ENCODE data around the gene RPL26.
"Not testable (repeated sequence)": the region's sequence is repeated elsewhere in the genome, so short reads cannot be mapped to it uniquely, and the experiment has no call there.

Gene RPL26

DNA sequence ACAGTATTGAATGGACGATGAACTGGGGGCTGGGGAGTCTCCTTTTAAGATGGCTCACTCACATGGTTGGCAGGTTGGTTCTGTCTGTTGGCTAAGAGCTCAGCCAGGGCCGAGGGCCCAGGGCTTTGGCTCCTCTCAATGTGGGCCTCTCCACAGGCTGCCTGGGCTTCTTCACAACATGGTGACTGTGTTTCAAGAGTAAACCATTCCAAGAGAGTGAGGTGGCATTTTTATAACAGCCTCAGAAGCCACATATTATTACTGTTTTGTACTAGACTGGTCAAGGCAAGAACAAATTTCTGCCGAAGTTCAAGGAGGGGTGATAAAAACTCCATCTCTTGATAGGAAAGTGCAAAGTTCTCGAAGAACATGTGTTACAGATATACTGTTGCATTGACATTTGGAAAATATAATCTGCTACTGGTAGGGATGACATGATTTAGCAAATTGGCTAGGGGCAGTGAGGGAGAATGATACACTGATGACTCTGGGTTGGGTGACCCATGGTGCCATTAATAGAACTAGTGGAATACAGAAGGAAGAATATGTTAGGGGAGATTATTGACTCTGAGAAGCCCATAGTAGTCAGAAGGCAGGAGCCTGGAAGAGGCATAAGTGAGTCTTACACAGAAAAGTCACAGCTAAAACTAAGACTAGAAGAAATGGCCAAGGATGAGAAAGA is 20.2 kb downstream of the RPL26 start:
- no peak for DNase-seq

GRCh38 chr17:8360751-8361150 is 22.2 kb downstream of the RPL26 start:
- DNase-seq: no peak

DNA sequence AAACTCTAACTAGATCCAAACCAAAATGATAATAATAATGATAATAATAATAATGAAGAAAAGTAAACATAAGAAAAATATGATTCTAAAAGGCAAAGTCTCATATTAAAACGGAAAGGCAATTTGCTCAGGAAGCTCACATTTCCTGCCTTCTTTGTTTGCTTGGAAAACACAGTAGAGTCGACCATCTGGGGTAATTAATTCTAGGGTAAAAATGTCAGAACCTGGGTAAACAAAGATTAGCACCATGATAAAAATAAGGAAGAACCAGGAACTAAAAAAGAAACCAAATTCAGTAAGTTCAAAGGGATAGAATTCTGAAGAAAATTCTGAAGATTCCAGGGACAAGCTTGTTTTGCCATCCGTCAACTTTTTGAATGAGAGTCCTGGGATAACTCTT is 22.7 kb downstream of the RPL26 start:
- DNase-seq: no peak

DNA sequence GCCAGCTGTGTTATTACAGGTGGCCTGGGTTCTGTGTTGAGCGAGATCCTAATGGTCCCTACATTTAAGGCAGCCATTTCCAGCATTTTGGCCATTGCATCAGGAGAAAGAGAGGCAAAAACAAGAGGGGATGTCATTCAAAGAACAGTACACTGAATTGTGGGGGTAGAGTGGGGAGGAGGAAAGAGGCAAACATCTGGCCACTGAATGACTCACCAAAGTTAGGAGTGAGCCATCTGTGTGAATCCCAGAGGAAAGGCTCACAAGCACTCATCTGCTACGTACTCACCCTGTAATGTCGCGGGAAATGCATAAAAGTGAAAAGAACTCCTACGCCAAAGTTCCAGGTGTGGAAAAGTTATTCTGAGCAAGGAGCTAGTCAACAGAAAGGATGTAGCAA is 23.2 kb downstream of the RPL26 start:
- peak; percentile 37 for DNase-seq

GRCh38 chr17:8357910-8358309 is 25.1 kb downstream of the RPL26 start:
- no peak for DNase-seq

DNA sequence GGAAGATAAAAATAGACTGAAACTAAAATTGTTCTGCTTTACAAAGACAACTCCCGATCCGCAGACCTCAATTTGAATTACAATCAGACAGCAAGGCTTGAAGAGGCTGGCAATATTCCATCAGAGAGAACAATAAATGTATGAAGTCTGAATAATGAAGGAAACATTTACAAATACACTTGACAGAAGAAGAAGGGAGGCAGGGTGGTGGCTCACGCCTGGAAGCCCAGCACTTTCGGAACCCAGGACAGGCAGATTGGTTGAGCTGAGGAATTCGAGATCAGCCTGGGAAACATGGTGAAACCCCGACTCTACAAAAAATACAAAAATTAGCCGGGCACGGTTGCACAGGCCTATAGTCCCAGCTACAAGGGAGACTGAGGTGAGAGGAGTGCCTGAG is 28.8 kb downstream of the RPL26 start:
- DNase-seq: no peak

- no peak for DNase-seq
Observed at GRCh38 chr17:8353736-8354135, 29.3 kb downstream of the RPL26 start.

DNA sequence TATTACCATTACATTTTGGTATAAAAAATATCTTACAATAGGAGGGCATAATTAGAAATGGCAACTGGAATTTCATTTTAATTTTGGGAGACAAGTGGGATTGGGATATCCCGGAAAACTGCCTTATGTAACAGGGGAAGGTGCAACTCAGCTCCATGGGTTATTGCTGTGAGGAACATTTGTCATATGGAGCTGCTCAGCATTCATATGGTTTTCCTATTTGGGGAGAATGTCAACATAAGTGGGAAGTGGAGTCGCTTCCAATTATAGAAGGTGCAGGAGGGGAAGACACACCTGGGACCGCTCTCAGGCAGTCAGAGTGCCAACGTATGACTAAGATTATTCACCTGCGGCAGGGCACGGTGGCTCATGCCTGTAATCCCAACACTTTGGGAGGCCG is 32.7 kb downstream of the RPL26 start:
- no peak for DNase-seq

GRCh38 chr17:8347001-8347400 is 36.0 kb downstream of the RPL26 start:
- not testable (repeated sequence) for DNase-seq

DNA sequence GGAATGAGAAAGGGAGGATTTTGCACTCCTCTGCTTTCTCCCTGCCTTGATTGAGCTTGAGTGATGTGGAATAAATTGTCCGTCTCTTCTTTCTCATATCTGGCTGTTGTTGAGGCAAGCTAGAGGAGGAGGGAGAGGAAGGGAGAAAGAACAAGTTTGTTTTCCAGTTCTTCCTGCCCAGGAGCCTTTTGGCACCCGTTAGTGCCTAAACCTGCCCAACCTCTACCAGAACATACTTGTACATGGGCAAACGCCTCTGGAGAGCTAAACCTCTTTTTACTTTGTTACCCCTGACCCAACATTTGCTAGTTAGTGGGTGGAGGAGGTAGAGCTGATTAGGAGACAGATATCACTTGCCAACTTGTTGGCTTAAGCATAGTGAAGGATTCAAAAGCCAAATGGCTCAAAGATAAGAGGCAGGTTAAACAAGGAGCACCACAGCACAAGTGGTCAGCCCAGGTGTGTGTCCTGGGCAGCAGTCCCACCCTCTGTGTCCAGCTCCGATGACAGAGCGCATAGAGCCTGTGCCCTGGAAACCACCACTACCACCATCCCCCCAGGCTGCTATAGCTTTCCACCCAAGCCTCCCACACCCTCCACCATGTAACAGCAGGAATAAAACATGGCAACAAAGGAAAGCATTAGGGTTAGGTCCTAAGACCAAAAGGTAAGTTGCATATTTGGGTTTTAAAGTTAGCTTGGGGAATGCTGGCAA is 36.9 kb downstream of the RPL26 start:
- no peak for DNase-seq

GRCh38 chr17:8345052-8345690 is 37.8 kb downstream of the RPL26 start:
- peak; percentile 34 for DNase-seq

- no peak for DNase-seq
Observed at GRCh38 chr17:8341456-8341855, 41.5 kb downstream of the RPL26 start.

DNA sequence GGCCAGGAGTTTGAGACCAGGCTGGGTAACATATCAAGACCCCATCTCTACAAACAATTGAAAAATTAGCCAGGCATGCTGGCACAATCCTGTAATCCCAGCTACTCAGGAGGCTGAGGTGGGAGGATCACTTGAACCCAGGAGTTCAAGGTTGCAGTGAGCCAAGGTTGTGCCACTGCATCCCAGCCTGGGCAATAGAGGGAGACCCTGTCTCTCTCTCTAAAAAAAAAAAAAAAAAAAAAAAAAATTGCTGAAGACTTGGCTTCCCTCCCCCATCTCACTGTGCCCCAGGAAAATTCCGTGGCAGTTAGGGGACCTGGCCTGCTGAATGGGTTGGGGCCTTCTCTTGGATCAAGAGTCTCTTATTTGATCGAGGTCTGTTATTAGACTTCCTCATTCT is 43.5 kb downstream of the RPL26 start, which contains the start of gene ODF4:
Gene ODF4, plus strand, starts transcription at position 301 of the 400 bp plus-strand sequence. CDS start 212 bp downstream, outside the sequence.
- no peak for DNase-seq

DNA sequence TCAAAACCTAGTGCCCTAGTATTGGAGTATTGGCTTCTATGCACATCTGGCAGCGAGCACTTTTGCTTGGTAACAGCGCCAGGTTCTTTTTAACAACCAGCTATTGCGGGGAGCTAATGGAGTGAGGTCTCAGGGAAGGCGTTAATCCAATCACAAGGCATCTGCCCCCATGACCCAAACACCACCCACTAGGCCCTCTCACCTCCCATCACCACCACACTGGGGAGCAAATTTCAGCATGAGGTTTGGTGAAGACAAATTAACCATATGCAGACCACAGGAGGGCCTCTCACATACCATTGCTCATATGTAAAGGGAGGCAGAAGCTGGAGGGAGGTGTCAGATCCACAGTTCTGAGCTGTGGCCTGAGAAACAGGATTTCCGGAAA is 44.2 kb downstream of the RPL26 start:
- DNase-seq: no peak

DNA sequence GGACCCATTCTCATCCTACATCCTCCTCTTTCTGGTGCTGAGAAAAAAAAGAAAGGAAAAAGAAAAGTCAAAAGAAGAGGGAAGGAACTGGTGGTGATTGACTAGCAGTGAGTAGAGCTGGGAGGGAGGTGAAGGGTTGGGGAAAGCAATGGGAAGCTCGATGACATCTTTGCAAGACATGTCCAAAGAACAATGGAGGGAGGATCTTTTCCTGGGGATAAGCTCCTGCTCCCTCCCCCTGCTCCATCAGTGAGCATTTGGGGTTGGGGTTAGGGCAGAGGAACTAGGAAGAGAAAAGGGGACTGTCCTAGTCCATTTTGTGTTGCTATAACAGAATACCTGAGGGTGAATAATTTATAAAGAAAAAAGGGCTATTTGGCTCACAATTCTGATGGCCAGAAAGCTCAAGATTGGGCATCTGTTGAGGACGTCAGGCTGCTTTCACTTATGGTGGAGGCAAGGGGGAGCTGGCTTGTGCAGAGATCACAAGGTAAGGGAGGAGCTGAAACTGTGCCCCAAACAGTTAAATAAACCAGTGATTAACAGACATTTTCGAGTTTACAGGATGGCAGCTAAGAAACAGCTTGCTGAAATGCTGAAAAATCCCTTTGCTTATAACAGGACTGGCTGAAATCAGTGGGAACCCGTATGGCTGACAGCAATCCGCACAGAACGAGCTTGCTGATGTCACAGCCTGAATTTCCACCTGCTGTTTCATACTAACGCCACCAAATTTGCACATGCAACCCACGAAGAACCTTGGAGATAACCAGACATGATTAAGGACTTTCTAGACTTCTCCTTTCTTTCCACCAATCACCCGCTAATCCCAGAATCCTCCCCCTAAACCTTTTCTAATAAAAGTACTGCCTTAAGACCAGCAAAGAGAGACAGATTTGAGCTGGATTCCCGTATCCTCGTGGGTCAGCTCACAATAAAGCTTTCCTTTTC is 44.9 kb downstream of the RPL26 start:
- DNase-seq: peak; percentile 85

GRCh38 chr17:8333281-8333680 is 49.7 kb downstream of the RPL26 start:
- DNase-seq: no peak

DNA sequence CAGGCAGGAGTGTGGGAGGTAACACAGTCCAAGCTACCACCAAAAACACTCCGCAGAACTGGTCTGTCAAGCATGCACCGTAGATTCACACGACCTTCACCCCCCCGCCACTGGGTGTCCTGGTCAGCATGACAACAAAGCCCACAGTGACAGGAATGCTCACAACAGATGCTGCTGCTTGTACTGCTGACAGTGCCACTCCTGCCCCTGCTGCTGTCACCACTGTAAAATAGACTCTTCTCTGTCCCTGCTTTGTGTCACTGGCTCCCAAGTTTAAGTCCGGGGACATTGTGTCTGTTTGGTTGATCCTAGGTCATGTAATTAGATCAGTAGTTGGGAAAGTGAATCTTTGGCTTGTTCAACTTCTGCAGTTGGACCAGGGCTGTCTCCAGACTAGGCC is 50.3 kb downstream of the RPL26 start:
- DNase-seq: no peak

- no peak for DNase-seq
Observed at GRCh38 chr17:8332128-8332527, 50.9 kb downstream of the RPL26 start.
